GM21381 (cell line): ENCODE results near the gene SIGLECL1.

Experiments
- ATAC-seq: cut with Tn5 transposase; IDR thresholded peaks from one replicate; pipeline ENCODE4 v1.9.1; 2021; ENCODE audit warnings: mild to moderate bottlenecking, moderate library complexity; ENCODE audit not compliant: unreplicated experiment

The SIGLECL1 gene

DNA sequence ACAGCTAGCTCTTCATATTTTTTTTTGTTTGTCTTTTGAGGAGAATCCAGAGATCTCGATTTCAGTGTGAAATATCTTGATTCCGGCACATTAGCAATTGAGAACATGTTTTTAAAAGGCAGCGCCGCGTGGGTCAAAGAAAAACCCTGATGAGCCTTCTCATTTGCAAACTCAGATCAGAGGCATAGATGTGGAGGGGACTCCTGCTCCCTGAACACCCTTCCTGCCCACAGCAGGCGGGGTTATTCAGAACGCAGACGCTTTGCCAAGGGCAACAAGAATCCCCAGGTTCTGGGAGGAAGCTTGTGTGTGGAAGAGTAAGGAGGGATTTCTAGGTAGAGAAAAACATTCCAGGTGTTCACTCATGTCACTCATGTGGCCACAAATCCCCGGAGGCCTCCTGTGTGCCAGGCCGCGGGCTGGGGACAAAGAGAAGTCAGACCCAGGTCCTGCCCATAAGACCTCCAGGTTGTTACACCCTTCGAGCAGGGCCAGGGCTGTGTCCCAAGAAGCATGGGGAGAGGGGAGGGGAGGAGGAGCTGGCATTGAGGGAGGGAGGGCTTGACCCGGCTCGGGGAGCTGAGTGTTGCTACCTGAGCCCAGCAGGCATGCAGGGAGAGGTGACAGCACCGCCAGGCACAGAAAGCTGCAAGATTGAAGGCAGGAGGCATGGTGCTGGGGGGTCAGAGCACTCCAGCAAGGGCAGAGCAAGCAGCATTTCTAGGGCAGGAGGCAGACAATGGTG is 44.7 kb downstream of the SIGLECL1 start:
- ATAC-seq: no peak

DNA sequence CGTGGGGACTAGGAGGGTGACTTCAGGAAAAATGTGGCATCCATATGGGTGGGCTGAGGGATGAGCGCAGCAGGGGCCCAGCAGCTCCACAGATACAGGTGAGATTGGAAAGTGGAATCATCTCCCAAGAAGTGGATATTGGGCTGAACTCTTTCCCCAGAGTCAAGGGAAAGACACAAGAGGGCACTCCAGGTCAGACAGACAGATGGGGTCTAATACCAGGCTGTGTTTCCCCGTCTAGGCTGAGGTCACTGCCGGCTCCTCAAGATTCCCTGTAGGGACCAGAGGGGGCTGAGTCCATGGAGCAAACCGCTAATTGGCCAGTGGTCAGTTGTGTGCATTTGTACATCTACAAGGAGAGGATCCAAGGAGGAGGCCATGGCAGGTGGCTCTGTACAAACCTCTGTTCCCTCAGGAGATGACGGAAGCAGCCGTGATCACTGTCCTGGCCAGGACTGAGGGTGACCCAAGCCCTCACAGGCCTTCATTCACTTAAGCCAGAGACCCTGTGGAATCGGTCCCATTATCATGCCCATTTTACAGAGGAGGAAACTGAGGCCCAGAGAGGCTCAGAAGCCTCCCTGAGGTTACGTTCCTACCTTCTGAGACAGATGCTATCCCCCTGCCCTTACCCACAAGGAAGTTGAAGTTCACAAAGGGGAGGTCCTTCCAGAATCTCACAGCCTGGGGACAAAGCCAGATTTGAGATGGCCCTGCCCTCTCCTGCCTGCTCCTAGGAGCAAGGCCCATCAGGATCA is 45.6 kb downstream of the SIGLECL1 start:
- ATAC-seq: no peak

DNA sequence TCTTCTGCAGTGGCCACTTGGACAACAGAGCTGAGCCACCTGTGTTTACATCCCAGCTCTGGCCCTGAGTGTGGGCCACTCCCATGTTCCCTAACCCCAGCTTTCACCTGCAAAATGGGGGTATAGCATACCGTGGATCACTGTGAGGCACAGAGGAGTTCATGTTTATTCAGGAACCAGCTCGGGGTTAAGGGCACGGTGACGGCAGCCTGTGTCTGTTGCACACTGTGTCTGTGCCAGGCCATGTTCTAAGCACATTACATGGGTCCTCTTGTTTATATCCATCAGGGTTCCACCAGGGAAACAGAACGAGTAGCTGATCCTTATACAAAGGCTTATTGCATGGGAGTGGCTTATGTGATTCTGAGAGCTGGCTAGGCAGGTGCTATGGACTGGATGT is 46.5 kb downstream of the SIGLECL1 start:
- ATAC-seq: no peak

DNA sequence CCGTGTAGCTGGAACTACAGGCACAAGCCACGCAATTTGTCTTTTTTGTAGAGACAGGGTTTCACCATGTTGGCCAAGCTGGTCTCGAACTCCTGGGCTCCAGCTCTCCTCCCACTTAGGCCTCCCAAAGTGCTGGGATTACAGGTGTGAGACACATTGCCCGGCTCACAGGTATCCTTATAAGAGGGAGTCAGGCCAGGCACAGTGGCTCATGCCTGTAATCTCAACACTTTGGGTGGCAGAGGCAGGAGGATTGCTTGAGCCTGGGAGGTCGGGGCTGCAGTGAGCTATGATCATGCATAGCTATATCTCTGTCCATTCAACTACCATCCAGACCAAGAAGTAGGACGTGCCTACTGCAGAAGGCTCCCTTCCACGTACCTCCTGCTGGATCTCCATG is 50.4 kb downstream of the SIGLECL1 start:
- no peak for ATAC-seq

DNA sequence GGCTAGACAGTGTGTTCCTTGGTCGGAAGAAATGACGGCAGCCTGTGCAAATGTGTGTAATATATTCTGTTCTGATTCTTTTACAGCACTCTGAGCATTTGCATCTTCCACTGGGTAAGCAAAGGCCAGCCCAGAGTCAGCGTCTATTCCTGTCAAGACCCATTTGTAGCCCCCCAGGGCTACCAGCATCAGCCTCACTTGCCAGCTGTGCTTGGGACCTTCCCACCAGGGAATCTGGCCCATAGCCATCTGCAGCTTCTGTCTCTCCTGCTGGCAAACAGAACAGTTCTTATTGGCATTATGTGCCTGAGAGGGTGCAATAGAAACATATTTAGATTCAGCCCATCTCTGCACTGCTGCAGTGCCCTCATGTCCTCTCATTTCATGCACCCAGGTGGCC is 54.6 kb downstream of the SIGLECL1 start:
- ATAC-seq: no peak

DNA sequence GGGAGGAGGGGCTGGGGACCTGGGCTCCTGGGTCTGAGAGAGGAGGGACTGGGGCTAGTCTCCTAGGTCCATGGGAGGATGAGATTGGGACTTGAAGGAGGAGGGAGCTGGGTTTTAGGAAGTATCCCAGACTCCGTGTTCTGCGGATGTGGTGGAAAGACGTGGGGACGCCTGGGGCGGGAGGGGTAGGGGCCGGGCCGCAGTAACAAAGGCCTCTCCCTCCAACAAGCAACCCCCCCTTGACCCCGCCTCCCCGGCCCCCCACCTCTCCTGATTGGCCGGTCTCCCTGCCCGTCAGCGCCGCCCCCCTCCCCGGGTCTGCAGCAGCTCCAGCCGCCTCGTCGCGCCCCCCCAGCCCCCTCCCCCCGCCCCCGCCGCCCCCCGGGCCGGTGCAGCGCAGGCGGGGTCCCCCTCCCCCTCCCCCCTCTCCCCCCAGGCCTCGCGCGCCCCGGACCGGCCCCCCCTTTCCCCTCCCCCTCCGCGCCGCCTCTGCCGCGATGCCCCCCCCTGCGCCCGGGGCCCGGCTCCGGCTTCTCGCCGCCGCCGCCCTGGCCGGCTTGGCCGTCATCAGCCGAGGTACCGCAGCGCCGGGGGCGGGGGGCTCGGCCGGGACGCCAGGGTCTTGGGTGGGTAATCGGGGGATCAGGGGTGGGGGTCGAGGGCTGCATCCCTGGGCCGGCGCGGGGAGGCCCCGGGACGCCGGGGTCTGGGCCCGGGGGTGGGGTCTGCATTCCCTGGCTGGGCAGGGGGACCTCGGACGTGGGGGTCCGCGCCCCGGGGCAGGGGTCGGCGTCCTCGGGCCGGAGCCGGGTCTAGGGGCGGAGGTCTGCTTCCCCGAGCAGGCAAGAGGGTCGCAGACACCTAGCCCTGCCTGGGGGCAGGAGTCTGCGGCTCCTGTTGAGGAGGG is 60.7 kb downstream of the SIGLECL1 start, which contains the start of gene IGLON5:
IGLON5 (plus strand) TSS at position 294 of the 907 bp plus-strand sequence; CDS start at position 498, 204 bp downstream.
- no peak for ATAC-seq

DNA sequence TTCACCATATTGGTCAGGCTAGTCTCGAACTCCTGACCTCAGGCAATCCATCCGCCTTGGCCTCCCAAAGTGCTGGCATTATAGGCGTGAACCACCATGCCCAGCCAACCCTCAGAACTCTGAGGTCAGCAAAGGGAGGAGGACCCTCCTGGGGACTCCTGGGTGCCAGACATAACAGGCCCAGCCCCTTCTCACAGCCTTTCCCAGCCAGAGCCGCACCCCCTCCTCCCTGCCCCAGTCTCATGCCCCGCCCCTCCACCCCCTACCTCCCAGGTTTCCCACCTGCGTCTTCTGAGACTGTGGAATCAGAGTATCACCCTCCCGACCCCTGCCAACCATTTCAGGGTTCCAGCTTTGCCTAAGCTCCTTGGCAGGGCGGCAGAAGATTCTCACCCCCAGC is 65.8 kb downstream of the SIGLECL1 start:
- ATAC-seq: no peak

DNA sequence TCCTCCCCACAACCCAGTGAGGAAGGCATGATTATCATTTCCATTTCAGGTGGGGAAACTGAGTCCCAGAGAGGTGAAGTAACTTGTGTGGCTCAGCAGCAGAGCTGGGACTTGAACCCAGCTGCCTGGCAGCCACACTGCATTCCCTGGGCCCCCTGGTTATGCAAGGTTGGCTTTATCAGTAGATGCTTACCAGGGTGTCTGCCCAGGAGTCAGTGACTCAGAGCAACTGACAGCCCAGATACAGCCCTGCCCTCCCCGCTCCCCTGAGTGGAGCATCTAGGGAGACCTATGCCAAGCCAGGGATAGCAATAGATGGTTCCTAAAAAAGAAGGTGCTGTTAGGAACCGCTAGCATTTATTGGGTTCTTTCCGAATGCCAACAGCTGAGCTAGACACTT is 66.5 kb downstream of the SIGLECL1 start:
- ATAC-seq: no peak

DNA sequence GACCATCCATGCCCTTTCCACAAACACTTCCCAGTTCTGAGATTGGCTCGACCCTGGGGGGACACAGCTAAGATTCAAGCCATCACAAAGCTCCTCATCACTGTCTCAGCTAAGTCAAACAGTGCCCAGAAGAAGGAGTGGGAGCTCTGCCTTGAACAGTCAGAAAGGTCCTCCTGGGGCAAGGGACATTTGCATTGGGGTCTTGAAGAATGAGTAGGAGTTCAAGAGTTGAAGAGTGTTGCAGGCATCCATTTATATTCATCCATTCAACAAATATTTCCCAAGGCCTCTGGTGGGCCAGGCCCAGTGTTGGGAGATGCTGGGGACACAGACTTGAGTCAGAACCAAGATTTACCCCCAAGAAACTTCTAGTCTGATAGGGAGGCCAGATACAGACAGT is 67.1 kb downstream of the SIGLECL1 start:
- no peak for ATAC-seq
